GM19193 (cell line): ENCODE measurements around the gene KCNT2.

Experiments
- POLR2A ChIP-seq: IDR thresholded peaks from 4 replicates; pipeline ENCODE4 v1.6.1; 2011; ENCODE audit not compliant: insufficient read depth, insufficient read length; ENCODE audit errors: extremely low read depth

KCNT2 gene

DNA sequence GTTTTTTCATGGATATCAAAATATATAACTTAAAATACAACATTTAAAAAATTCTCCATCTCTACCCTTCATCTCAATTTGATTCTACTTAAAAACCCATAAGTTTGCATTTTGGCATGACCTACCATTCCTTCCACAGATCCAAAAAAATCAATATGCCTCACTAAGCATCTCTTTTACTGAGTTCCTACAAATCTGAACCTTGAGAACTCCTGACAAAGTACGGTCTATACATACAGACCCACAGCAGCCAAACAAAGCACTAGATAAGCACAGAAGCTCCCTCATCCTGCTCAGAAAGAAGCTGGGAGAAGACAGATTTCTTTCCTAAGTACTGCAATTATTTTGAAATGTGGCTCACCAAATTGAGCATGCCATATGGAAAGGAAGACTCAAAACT lies 167.5 kb downstream of the KCNT2 start:
- no peak for TF ChIP-seq POLR2A

- no peak for TF ChIP-seq POLR2A
Observed at GRCh38 chr1:196438329-196438728, 169.9 kb downstream of the KCNT2 start.

DNA sequence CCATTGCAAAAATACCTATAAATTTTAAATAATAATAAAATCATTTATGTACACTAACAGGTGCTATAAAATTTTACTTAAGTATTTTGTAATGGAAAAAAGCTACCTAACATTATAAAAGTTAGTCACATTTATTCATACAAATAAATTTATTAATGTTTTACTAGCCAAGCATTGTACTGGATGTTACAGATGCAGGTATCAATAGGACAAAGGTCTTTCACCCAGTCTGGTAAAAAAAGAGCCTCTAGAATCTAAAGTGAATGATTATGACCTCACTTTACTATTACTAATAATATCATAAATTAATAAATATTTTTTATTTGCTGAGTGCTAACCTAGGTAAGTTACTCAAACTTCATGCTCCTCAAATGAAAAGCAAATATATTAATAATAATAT lies 170.6 kb downstream of the KCNT2 start:
- TF ChIP-seq POLR2A: no peak

DNA sequence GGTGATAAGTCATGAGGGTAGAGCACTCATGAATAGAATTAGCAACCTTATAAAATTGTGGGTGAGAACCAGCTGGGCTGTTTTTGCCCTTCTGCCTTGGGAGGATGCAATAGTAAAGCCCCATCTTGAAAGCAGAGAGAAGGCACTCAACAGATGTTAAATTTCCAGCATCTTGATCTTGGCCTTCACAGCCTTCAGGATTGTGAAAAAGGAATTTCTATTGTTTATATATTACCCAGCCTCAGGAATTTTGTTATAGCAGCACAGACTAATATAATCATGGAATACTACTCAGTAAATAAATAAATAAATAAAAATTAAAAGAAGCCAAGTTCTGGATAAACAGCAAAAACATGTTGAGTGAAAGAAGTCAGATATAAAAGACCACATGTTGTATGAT lies 175.2 kb downstream of the KCNT2 start:
- TF ChIP-seq POLR2A: no peak

DNA sequence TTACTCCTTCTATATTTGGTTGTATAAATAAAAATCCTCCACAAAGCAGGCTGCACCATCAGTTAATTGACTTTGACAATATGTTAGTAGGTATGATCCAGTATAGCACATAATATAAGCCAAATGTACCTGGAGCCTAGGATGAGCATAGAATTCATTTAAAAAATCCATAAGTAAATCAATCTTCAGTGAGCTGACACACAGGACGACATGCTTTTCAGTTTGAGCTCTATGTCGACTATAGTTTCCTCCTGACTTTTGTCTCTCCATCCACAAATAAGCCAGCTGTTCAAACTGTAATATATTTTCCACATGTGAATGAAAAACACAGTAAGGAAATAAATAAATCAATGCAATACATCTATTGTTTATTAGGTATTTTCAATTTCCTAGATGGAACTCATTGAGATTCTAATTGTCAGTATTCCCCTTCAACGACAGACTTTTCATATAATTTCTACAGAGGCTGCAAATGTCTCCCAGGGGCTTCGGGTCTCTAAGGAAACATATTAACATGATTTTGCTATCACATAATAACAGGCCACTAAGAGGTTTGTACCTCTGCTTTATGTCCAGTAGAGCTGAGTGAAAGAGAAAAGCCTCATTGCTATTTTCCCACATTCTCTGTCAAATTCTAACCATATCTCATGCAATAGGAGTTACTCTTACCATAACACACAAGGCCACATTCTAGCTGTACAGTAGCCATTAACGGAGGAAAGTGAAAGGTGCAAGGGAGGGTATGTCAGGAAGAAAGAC lies 180.1 kb downstream of the KCNT2 start:
- TF ChIP-seq POLR2A: no peak

GRCh38 chr1:196425513-196425912 lies 182.7 kb downstream of the KCNT2 start:
- no peak for TF ChIP-seq POLR2A

GRCh38 chr1:196423612-196424011 lies 184.6 kb downstream of the KCNT2 start:
- no peak for TF ChIP-seq POLR2A

DNA sequence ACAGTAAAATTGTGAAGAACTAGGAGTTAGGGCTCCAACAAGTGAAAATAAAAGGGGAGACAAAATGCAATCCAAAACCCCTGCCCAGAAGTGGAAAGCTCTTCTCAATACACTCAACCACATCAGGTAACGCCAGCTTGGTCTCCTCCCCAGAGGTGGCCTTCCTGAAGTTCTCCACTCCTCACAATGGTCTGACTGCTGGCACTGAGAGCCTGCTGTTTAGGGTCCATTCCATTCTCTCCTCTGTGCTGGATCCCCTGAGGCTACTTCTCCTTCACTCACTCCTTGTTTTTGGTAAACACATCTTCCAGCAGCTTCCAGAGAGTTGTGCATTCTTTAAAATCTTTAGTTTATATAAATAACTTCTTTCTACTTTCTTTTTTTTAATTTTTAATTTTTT lies 189.5 kb downstream of the KCNT2 start:
- TF ChIP-seq POLR2A: no peak

DNA sequence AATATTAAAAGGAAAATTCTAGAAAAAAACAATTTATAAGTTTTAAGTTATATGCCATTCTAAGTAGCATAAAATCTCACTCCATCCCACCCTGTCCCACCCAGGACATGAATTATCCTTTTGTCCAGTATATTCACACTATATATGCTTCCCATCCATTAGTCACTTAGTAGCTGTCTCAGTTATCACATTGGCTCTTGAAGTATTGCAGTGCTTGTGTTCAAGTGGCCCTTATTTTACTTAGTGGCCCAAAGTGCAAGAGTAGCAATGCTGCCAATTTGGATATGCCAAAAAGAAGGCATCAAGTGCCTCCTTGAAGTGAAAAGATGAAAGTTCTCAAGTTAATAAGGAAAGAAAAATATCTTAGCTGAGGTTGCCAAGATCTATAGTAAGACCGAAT lies 192.3 kb downstream of the KCNT2 start:
- no peak for TF ChIP-seq POLR2A

DNA sequence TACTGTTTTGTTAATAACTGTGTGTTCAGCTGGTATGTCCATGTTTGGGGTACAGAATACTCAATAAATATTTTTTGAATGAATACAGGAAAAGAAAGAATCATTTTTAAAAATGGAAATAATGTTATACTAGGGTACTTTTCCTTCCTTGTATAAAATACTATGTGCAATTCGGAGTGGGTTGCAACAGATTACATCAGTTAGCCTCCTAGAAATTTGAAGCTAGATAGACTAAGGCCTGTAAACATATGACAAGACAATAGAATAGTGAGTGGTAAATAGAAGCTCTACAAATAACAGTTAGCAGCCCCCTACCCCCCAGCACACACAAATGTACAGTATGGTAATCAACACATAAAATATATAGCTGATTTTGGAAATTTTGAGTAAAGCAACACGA lies 195.9 kb downstream of the KCNT2 start:
- TF ChIP-seq POLR2A: no peak

DNA sequence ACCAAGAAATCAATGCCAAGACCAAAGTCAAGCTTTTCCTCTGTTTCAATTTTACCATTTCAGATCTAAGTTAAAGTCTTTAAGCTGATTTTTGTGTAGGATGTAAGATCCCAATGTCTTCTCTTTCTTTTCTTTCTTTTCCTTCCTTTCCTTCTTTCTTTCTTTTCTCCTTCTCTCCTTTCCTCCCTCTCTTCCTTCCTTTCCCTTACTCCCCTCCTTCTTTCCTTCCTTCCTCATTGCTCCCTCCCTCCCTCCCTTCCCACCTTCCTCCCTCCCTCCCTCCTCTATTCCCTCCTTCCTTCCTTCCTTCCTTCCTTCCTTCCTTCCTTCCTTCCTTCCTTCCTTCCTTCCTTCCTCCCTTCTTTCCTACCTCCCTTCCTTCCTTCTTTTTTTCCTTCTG lies 197.5 kb downstream of the KCNT2 start:
- no peak for TF ChIP-seq POLR2A

DNA sequence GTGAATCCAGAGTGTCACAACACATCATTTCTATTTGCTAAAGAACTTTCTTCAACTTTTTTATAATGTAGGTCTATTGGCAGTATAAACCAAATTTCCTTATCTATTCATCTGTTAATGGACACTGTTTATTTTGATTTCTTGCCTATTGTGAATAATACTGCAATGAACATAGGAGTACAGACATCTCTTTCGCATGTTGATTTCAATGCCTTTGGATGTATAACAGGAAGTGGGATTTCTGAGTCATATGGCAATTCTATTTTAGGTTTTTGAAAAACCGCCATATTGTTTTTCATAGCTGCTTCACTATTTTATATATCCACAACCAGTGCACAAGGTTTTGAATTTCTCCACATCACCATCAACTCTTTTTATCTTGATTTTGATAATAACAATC lies 198.7 kb downstream of the KCNT2 start:
- no peak for TF ChIP-seq POLR2A

DNA sequence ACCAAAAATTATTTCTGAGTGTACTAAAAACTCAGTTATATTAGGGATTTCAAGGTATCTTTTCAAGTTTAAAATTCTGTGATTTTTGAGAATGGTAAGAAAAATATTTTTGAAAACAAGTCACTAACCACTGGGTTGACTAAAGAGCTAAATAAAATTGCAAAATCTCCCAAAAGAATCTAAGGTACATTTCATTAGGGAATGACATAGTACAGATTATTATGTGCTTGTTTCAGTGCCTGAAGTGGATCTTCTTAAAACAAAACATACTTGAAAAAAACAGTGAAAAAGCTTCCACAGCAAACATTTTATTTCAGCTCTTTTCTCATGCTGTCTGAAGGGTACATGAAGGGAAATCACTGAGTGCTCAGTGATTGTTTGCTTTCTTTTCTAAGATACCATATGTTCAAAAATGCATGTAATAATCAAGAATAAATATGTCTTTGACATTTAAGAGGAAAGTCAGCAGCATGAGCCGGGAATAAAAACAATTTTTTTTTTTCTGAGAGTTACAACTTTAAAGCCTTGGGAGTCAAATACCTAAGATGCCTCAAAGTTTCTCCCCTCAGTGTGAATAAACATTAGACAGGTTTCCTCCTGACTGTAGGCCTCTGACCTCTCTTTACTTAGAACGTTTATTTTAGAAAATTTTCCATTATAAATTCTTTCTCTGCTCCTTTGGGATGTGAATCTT lies 200.7 kb downstream of the KCNT2 start:
- no peak for TF ChIP-seq POLR2A

DNA sequence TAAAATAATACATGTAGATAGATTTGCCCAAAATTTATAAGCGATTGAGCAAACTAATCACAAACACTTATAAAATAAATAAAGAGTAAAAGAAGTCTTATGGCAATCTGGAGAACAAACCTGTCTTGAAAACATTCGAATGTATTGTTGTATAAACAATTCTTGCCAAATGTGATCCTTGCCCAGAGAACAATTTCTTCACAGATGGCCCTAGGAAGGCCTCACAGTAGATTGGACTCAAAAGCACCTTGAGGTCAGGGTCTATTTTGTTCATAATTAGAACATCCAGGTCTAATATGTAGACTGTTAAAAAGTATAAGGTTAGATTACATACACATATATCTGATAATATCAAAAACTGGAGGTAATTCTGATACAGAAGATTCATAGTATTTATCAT lies 202.4 kb downstream of the KCNT2 start:
- TF ChIP-seq POLR2A: no peak

GRCh38 chr1:196403803-196404690 lies 204.2 kb downstream of the KCNT2 start:
- no peak for TF ChIP-seq POLR2A

GRCh38 chr1:196401891-196402290 lies 206.3 kb downstream of the KCNT2 start:
- TF ChIP-seq POLR2A: no peak

- TF ChIP-seq POLR2A: no peak
Observed at GRCh38 chr1:196401452-196401833, 206.8 kb downstream of the KCNT2 start.
